HCT116 (cell line): ENCODE data around the gene CDYL2.

Source experiments
- POLR2A ChIP-seq: IDR thresholded peaks from 2 replicates; pipeline ENCODE4 v1.7.0; 2011; ENCODE audit warnings: borderline replicate concordance; ENCODE audit not compliant: insufficient read depth, insufficient read length; ENCODE audit errors: extremely low read depth
- YY1 ChIP-seq: IDR thresholded peaks from 2 replicates; pipeline ENCODE4 v1.6.1; 2011; ENCODE audit warnings: low read length, low read depth, moderate library complexity, mild to moderate bottlenecking; ENCODE audit not compliant: insufficient replicate concordance; ENCODE audit errors: extremely low read depth
- TF ChIP-seq, protein P1 (sequence below), 3 experiments: fragments of 200-600 bp in 1 of 3; sonication (generic) in 1 of 3; IDR thresholded peaks in 2 of 3; conservative IDR thresholded peaks in 1 of 3; 2 replicates each; pipeline ENCODE4 v1.5.1; 2012 to 2017; ENCODE audit warnings: low read depth in 2 of 3, low read length in 2 of 3, antibody characterized with exemption in 1 of 3, borderline replicate concordance in 1 of 3, control low read depth in 1 of 3, mild to moderate bottlenecking in 1 of 3, mixed read lengths in 1 of 3, mixed run types in 1 of 3, moderate library complexity in 1 of 3; ENCODE audit not compliant: insufficient read depth in 1 of 3

- TF ChIP-seq POLR2A (no peak), YY1 (no peak)
- TF ChIP-seq, protein P1, sequence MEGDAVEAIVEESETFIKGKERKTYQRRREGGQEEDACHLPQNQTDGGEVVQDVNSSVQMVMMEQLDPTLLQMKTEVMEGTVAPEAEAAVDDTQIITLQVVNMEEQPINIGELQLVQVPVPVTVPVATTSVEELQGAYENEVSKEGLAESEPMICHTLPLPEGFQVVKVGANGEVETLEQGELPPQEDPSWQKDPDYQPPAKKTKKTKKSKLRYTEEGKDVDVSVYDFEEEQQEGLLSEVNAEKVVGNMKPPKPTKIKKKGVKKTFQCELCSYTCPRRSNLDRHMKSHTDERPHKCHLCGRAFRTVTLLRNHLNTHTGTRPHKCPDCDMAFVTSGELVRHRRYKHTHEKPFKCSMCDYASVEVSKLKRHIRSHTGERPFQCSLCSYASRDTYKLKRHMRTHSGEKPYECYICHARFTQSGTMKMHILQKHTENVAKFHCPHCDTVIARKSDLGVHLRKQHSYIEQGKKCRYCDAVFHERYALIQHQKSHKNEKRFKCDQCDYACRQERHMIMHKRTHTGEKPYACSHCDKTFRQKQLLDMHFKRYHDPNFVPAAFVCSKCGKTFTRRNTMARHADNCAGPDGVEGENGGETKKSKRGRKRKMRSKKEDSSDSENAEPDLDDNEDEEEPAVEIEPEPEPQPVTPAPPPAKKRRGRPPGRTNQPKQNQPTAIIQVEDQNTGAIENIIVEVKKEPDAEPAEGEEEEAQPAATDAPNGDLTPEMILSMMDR (IDR thresholded peaks at IDR 0.05 in 2 of 3, conservative IDR thresholded peaks at IDR 0.05 in 1 of 3; ENCODE audit: borderline replicate concordance in 1 of 3, insufficient read depth in 1 of 3, low read depth in 2 of 3, low read length in 2 of 3) = no peak
Observed at GRCh38 chr16:80556481-80556880, 247.9 kb downstream of the CDYL2 start.
